Vagina (tissue), 2 donors: ENCODE results near the gene NXPH4. TPM values are rescaled to one million over a fixed set of nuclear protein-coding genes. Genes with fewer than 3 reads are reported as not detected.

Source experiments
- DNase-seq, 2 donors: peaks; one replicate each; pipeline ENCODE4 v3.0.0-alpha.2; 2017; ENCODE audit errors: extremely low spot score in 2 of 2
- H3K27ac ChIP-seq: fragments of 200-600 bp; sonication (generic); one replicate; pipeline ENCODE4 v1.5.1; 2019
- H3K27me3 ChIP-seq: fragments of 200-600 bp; sonication (generic); one replicate; pipeline ENCODE4 v1.5.1; 2019
- H3K36me3 ChIP-seq, 2 donors: fragments of 200-600 bp; sonication (generic); one replicate each; pipeline ENCODE4 v1.5.1; 2017 to 2019
- H3K4me1 ChIP-seq: fragments of 200-600 bp; sonication (generic); one replicate; pipeline ENCODE4 v1.5.1; 2019
- H3K4me3 ChIP-seq, 2 donors: fragments of 200-600 bp; sonication (generic); 1 replicate in 1 of 2; 2 replicates in 1 of 2; pipeline ENCODE4 v1.5.1; 2016 to 2019
- H3K9me3 ChIP-seq: fragments of 200-600 bp; sonication (generic); one replicate; pipeline ENCODE4 v1.5.1; 2019
- POLR2A ChIP-seq, 2 donors: fragments of 450-650 bp; IDR thresholded peaks; one replicate each; pipeline ENCODE4 v1.6.1; 2017; ENCODE audit warnings: antibody characterized with exemption in 2 of 2, mild to moderate bottlenecking in 2 of 2, moderate library complexity in 2 of 2
- POLR2AphosphoS5 ChIP-seq, 2 donors: sonication (generic); formaldehyde crosslinking; IDR thresholded peaks; one replicate each; pipeline ENCODE4 v1.9.0; 2017; ENCODE audit warnings: antibody characterized with exemption in 2 of 2, mild to moderate bottlenecking in 2 of 2, low read depth in 1 of 2; ENCODE audit not compliant: insufficient read depth in 1 of 2
- intact Hi-C: fragments of 100-400 bp; cut with DNase I; formaldehyde crosslinking; loops from one replicate; pipeline ENCODE4 v1.15.1; 2023
- total RNA-seq: library from RNA; depleted of rRNA; stranded (reverse); fragments of >200 nt; gene quantifications from one replicate; pipeline ENCODE4 v1.2.3, GENCODE V29; 2016
- TF ChIP-seq, protein P1 (sequence below), 3 experiments: fragments of 450-650 bp in 2 of 3; fragments of 200-600 bp in 1 of 3; sonication (generic) in 1 of 3; IDR thresholded peaks; one replicate each; pipeline ENCODE4 v1.5.1; 2017 to 2019; ENCODE audit warnings: antibody characterized with exemption in 3 of 3, mild to moderate bottlenecking in 2 of 3, moderate library complexity in 2 of 3

Gene NXPH4
- total RNA-seq, 1 donor from 2014 or later: 3.2 TPM

DNA sequence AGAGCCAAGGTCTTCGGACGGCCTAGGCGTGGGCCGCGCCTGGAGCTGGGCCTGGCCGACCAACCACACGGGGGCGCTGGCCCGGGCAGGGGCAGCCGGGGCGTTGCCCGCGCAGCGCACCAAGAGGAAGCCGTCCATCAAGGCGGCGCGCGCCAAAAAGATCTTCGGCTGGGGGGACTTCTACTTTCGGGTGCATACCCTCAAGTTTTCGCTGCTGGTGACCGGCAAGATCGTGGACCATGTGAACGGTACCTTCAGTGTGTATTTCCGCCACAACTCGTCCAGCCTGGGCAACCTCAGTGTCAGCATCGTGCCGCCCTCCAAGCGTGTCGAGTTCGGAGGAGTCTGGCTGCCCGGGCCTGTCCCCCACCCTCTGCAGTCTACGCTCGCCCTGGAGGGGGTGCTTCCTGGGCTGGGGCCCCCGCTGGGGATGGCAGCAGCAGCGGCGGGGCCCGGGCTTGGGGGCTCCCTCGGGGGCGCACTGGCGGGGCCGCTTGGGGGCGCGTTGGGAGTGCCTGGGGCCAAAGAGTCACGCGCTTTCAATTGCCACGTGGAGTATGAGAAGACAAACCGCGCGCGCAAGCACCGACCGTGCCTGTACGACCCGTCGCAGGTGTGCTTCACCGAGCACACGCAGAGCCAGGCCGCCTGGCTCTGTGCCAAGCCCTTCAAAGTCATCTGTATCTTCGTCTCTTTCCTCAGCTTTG is 8.5 kb downstream of the NXPH4 start:
- H3K4me3 ChIP-seq: no peak overlapping the region
- no peak overlapping the region for H3K27ac ChIP-seq
- H3K4me1 ChIP-seq: peaks cover 23% of the 10 kb centered on the region
- intact Hi-C loops: no loop called here
- H3K27me3 ChIP-seq: peaks cover 7% of the 10 kb centered on the region
- no peaks in the 10 kb centered on the region for H3K9me3 ChIP-seq
- H3K36me3 ChIP-seq: no peaks in the 10 kb centered on the region
- no peak for TF ChIP-seq POLR2A (IDR thresholded peaks at IDR 0.05)
- no peak for TF ChIP-seq POLR2AphosphoS5 (IDR thresholded peaks at IDR 0.05; ENCODE audit: insufficient read depth in 1 of 2, low read depth in 1 of 2)
- TF ChIP-seq, protein P1, sequence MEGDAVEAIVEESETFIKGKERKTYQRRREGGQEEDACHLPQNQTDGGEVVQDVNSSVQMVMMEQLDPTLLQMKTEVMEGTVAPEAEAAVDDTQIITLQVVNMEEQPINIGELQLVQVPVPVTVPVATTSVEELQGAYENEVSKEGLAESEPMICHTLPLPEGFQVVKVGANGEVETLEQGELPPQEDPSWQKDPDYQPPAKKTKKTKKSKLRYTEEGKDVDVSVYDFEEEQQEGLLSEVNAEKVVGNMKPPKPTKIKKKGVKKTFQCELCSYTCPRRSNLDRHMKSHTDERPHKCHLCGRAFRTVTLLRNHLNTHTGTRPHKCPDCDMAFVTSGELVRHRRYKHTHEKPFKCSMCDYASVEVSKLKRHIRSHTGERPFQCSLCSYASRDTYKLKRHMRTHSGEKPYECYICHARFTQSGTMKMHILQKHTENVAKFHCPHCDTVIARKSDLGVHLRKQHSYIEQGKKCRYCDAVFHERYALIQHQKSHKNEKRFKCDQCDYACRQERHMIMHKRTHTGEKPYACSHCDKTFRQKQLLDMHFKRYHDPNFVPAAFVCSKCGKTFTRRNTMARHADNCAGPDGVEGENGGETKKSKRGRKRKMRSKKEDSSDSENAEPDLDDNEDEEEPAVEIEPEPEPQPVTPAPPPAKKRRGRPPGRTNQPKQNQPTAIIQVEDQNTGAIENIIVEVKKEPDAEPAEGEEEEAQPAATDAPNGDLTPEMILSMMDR (IDR thresholded peaks at IDR 0.05): no peak
- no peak for DNase-seq

GRCh38 chr12:57225680-57226210 is 9.2 kb downstream of the NXPH4 start:
- Histone ChIP-seq H3K27ac (no peak overlapping the region), H3K27me3 (peaks cover 7% of the 10 kb centered on the region), H3K4me3 (no peak overlapping the region), H3K4me1 (peaks cover 25% of the 10 kb centered on the region), H3K9me3 (no peaks in the 10 kb centered on the region), H3K36me3 (no peaks in the 10 kb centered on the region)
- intact Hi-C loops: no loop called here
- DNase-seq: no peak
- TF ChIP-seq, protein P1 (IDR thresholded peaks at IDR 0.05): no peak
- TF ChIP-seq POLR2A (IDR thresholded peaks at IDR 0.05) (no peak), POLR2AphosphoS5 (IDR thresholded peaks at IDR 0.05; ENCODE audit: insufficient read depth in 1 of 2, low read depth in 1 of 2) (no peak)

GRCh38 chr12:57226588-57227314 is 10.2 kb downstream of the NXPH4 start:
- H3K27me3 ChIP-seq: peaks cover under 1% of the 10 kb centered on the region
- no peaks in the 10 kb centered on the region for H3K9me3 ChIP-seq
- H3K27ac ChIP-seq: no peak overlapping the region
- no peak overlapping the region for H3K4me3 ChIP-seq
- DNase-seq: no peak
- intact Hi-C loops: no loop called here
- TF ChIP-seq POLR2AphosphoS5 (IDR thresholded peaks at IDR 0.05; ENCODE audit: insufficient read depth in 1 of 2, low read depth in 1 of 2) (no peak), POLR2A (IDR thresholded peaks at IDR 0.05) (no peak)
- TF ChIP-seq, protein P1 (IDR thresholded peaks at IDR 0.05): no peak
- H3K36me3 ChIP-seq: peaks cover 0 to 6% of the 10 kb centered on the region in 2 donors
- H3K4me1 ChIP-seq: peaks cover 34% of the 10 kb centered on the region

GRCh38 chr12:57227315-57228115 is 10.9 kb downstream of the NXPH4 start:
- intact Hi-C loops: no loop called here
- TF ChIP-seq POLR2A (IDR thresholded peaks at IDR 0.05): no peak
- TF ChIP-seq, protein P1 (IDR thresholded peaks at IDR 0.05): no peak
- peaks cover 0 to 14% of the 10 kb centered on the region in 2 donors for H3K36me3 ChIP-seq
- DNase-seq: no peak
- H3K9me3 ChIP-seq: no peaks in the 10 kb centered on the region
- H3K4me3 ChIP-seq: no peak overlapping the region
- H3K27ac ChIP-seq: no peak overlapping the region
- no peaks in the 10 kb centered on the region for H3K27me3 ChIP-seq
- peaks cover 34% of the 10 kb centered on the region for H3K4me1 ChIP-seq
